Mesenchymal stem cell (in vitro differentiated cells and primary cell): ENCODE measurements around the gene ARPC4.

ENCODE experiments used
- DNase-seq: peaks from one replicate; pipeline ENCODE4 v3.0.0-alpha.2; 2013
- H2AFZ ChIP-seq: one replicate; pipeline ENCODE4 v1.6.1; 2013; ENCODE audit warnings: low read depth, mild to moderate bottlenecking, control low read depth, inconsistent platforms, low read length, moderate library complexity
- H2AK5ac ChIP-seq: 2 replicates; pipeline ENCODE4 v1.6.1; 2013; ENCODE audit warnings: low read length, moderate library complexity, mild to moderate bottlenecking, inconsistent platforms; ENCODE audit not compliant: severe bottlenecking
- H2BK120ac ChIP-seq: one replicate; pipeline ENCODE4 v1.6.1; 2013; ENCODE audit warnings: low read depth, mild to moderate bottlenecking, inconsistent platforms, low read length, moderate library complexity
- H2BK12ac ChIP-seq, 2 experiments: one replicate each; pipeline ENCODE4 v1.6.1; 2013; ENCODE audit warnings: inconsistent platforms in 2 of 2, low read length in 2 of 2, mild to moderate bottlenecking in 2 of 2, moderate library complexity in 2 of 2, control low read depth in 1 of 2
- H2BK15ac ChIP-seq: one replicate; pipeline ENCODE4 v1.6.1; 2013; ENCODE audit warnings: mild to moderate bottlenecking, low read depth, inconsistent platforms; ENCODE audit not compliant: poor library complexity, severe bottlenecking
- H2BK5ac ChIP-seq: 2 replicates; pipeline ENCODE4 v1.6.1; 2013; ENCODE audit warnings: low read depth, mild to moderate bottlenecking, low read length, control low read depth, inconsistent platforms; ENCODE audit not compliant: poor library complexity, severe bottlenecking
- H3K14ac ChIP-seq, 2 experiments: one replicate each; pipeline ENCODE4 v1.6.1; 2013; ENCODE audit warnings: inconsistent platforms in 2 of 2, low read length in 2 of 2, control low read depth in 1 of 2, mild to moderate bottlenecking in 1 of 2, moderate library complexity in 1 of 2
- H3K18ac ChIP-seq, 2 experiments: one replicate each; pipeline ENCODE4 v1.6.1; 2013; ENCODE audit warnings: inconsistent platforms in 2 of 2, low read length in 2 of 2, control low read depth in 1 of 2, low read depth in 1 of 2, mild to moderate bottlenecking in 1 of 2
- H3K23ac ChIP-seq, 2 experiments: one replicate each; pipeline ENCODE4 v1.6.1; 2013; ENCODE audit warnings: inconsistent platforms in 2 of 2, low read length in 2 of 2, mild to moderate bottlenecking in 2 of 2, moderate library complexity in 2 of 2, control low read depth in 1 of 2
- H3K27ac ChIP-seq: 2 replicates; pipeline ENCODE4 v1.5.1; 2013; ENCODE audit warnings: mild to moderate bottlenecking, moderate library complexity, low read length, control low read depth, inconsistent platforms; ENCODE audit not compliant: poor library complexity, severe bottlenecking
- H3K27me3 ChIP-seq, 2 experiments: 2 replicates each; pipeline versions ENCODE4 v1.6.1 to v1.7.0; 2013; ENCODE audit warnings: low read length in 2 of 2, mild to moderate bottlenecking in 2 of 2, moderate library complexity in 2 of 2, control low read depth in 1 of 2, inconsistent platforms in 1 of 2; ENCODE audit not compliant: control insufficient read depth in 1 of 2, insufficient read depth in 1 of 2
- H3K36me3 ChIP-seq, 2 experiments: 2 replicates each; pipeline versions ENCODE4 v1.6.1 to v1.7.0; 2013; ENCODE audit warnings: low read length in 2 of 2, control low read depth in 1 of 2, inconsistent platforms in 1 of 2, low read depth in 1 of 2, mild to moderate bottlenecking in 1 of 2; ENCODE audit not compliant: insufficient read depth in 2 of 2, control insufficient read depth in 1 of 2
- H3K4ac ChIP-seq, 2 experiments: one replicate each; pipeline ENCODE4 v1.6.1; 2013; ENCODE audit warnings: inconsistent platforms in 2 of 2, low read length in 2 of 2, mild to moderate bottlenecking in 2 of 2, moderate library complexity in 2 of 2, control low read depth in 1 of 2, low read depth in 1 of 2
- H3K4me1 ChIP-seq: 2 replicates; pipeline ENCODE4 v1.6.1; 2013; ENCODE audit warnings: low read depth, low read length, control low read depth; ENCODE audit not compliant: control insufficient read depth, insufficient read depth
- H3K4me2 ChIP-seq: 2 replicates; pipeline ENCODE4 v1.6.1; 2013; ENCODE audit warnings: low read length, mild to moderate bottlenecking, inconsistent platforms; ENCODE audit not compliant: poor library complexity, severe bottlenecking
- H3K4me3 ChIP-seq, 2 experiments: 2 replicates each; pipeline versions ENCODE4 v1.5.1 to v1.7.0; 2013; ENCODE audit warnings: low read length in 2 of 2, mild to moderate bottlenecking in 2 of 2, control low read depth in 1 of 2, low read depth in 1 of 2; ENCODE audit not compliant: insufficient read depth in 1 of 2
- H3K79me1 ChIP-seq: replicated peaks from 2 replicates; pipeline ENCODE4 v1.6.1; 2013; ENCODE audit warnings: mild to moderate bottlenecking, control low read depth, low read length, inconsistent platforms; ENCODE audit not compliant: poor library complexity, severe bottlenecking
- H3K9ac ChIP-seq: 2 replicates; pipeline ENCODE4 v1.7.0; 2013; ENCODE audit warnings: mild to moderate bottlenecking, low read length, moderate library complexity
- H3K9me3 ChIP-seq: 2 replicates; pipeline ENCODE4 v1.7.0; 2013; ENCODE audit warnings: mild to moderate bottlenecking, low read length; ENCODE audit not compliant: control insufficient read depth
- H4K8ac ChIP-seq: one replicate; pipeline ENCODE4 v1.6.1; 2013; ENCODE audit warnings: inconsistent platforms, mild to moderate bottlenecking, low read length, moderate library complexity
- H4K91ac ChIP-seq: one replicate; pipeline ENCODE4 v1.6.1; 2013; ENCODE audit warnings: mild to moderate bottlenecking, low read length, inconsistent platforms
- WGBS: methylation state at CpG from one replicate; pipeline ENCODE4 v1.1.7; 2013; ENCODE audit warnings: mixed read lengths; 5-methylcytosine and 5-hydroxymethylcytosine counted together

Gene ARPC4

DNA sequence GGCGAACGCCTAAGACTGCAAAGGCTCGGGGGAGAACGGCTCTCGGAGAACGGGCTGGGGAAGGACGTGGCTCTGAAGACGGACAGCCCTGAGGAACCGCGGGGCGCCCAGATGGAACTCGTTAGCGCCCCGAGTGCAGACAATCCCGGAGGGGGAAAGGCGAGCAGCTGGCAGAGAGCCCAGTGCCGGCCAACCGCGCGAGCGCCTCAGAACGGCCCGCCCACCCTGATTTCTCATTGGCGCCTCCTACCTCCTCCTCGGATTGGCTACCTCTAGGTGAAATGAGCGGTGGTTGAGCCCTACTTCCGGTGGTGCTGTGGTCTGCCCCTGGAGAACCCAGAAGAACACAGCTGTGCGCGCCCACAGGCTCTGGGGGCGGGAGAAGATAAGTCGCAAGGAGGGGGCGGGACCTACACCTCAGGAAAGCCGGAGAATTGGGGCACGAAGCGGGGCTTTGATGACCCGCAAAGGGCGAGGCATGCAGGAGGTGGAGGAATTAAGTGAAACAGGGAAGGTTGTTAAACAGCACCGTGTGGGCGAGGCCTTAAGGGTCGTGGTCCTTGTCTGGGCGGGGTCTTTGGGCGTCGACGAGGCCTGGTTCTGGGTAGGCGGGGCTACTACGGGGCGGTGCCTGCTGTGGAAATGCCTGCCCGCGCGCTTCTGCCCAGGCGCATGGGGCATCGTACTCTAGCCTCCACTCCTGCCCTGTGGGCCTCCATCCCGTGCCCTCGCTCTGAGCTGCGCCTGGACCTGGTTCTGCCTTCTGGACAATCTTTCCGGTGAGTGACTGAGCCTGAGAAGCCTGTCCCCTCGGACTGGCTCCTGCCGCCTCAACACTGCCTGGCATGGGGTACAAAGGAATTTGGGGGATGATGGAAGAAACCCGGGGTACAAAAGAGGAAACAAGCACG, 43.0 kb upstream of the ARPC4 start, which contains the start of gene OGG1:
Gene OGG1, plus strand, starts transcription at position 308 of the 911 bp plus-strand sequence. Its CDS starts 335 bp downstream, at position 643.
- H3K9ac ChIP-seq, result peak within 1 kb of the TSS; percentile 93
- peak within 1 kb of the TSS; percentile 88 for H2BK15ac ChIP-seq
- H4K8ac ChIP-seq, result peak within 1 kb of the TSS; percentile 95
- H3K4me2 ChIP-seq, result peak within 1 kb of the TSS; percentile 86
- H2BK5ac ChIP-seq, result peak within 1 kb of the TSS; percentile 68
- no peaks in the 10 kb centered on the region for H3K9me3 ChIP-seq
- H3K4ac ChIP-seq, result peak within 1 kb of the TSS; percentile 82 to 88
- peak within 1 kb of the TSS in 1 of 2 experiments; percentile 77 for H3K23ac ChIP-seq
- under 1% methylated on average over 58 of the region's 60 CpGs for WGBS
- peak within 1 kb of the TSS; percentile 76 for H2BK120ac ChIP-seq
- peaks cover 29% of the 10 kb centered on the region for H3K4me1 ChIP-seq
- H2AK5ac ChIP-seq, result peak within 1 kb of the TSS; percentile 49
- peak; percentile 99 for DNase-seq
- peak within 1 kb of the TSS; percentile 64 to 78 for H2BK12ac ChIP-seq
- H3K18ac ChIP-seq, result peak within 1 kb of the TSS; percentile 90 to 93
- peak within 1 kb of the TSS; percentile 62 for H2AFZ ChIP-seq
- peak within 1 kb of the TSS in 1 of 2 experiments; percentile 93 for H3K14ac ChIP-seq
- peaks cover 31% of the 10 kb centered on the region for H3K79me1 ChIP-seq
- peak within 1 kb of the TSS; percentile 81 to 100 for H3K4me3 ChIP-seq
- H3K27me3 ChIP-seq, result no peaks in the 10 kb centered on the region
- H3K36me3 ChIP-seq, result peaks cover 51 to 68% of the 10 kb centered on the region in 2 experiments
- peak within 1 kb of the TSS; percentile 97 for H4K91ac ChIP-seq
- H3K27ac ChIP-seq, result peak within 1 kb of the TSS; percentile 97

DNA sequence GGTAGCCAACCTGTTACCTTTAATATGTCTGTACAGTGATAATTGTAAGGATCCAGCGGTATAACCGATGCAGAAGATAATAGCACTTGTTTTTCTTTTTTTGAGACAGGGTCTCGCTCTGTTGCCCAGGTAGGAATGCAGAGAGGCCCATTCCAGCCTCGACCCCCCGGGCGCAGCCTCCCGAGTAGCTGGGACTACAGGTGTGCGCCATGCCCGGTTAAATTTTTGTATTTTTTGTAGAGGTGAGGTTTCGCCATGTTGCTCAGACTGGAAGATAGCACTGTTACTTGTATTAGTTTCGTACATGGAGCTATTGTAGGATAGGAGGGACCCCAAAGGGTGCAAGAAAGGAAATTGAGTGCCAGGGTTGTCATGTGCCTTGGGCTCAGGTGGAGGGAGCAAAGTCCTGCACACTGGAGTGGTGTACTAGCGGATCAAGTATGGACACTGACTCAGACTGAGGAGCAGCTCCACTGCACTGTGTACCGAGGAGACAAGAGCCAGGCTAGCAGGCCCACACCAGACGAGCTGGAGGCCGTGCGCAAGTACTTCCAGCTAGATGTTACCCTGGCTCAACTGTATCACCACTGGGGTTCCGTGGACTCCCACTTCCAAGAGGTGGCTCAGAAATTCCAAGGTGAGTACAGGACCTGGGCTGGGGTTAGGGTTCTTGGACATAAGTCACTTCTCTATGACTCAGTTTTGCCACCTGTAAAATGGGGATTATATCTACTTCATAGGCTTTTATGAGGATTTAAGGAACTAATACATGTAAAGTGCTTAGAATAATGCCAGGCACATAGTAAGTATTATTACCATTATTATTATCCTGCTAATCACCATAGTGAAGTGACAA, 42.1 kb upstream of the ARPC4 start:
- Histone ChIP-seq H3K4ac (peak overlapping the region in 1 of 2 experiments; percentile 53), H2BK120ac (peak overlapping the region; percentile 76), H3K79me1 (peaks cover 30% of the 10 kb centered on the region), H2BK12ac (no peak overlapping the region), H2BK5ac (no peak overlapping the region), H3K23ac (no peak overlapping the region), H3K4me2 (peak overlapping the region; percentile 86), H2BK15ac (peak overlapping the region; percentile 88), H2AFZ (peak overlapping the region; percentile 62), H3K9me3 (no peaks in the 10 kb centered on the region), H3K14ac (no peak overlapping the region), H3K4me1 (peaks cover 26% of the 10 kb centered on the region), H4K91ac (peak overlapping the region; percentile 43), H3K36me3 (peaks cover 43 to 63% of the 10 kb centered on the region in 2 experiments), H3K18ac (peak overlapping the region in 1 of 2 experiments; percentile 90), H3K9ac (peak overlapping the region; percentile 93), H2AK5ac (peak overlapping the region; percentile 4), H3K4me3 (peak overlapping the region; percentile 81 to 100), H3K27me3 (no peaks in the 10 kb centered on the region), H4K8ac (peak overlapping the region; percentile 61), H3K27ac (peak overlapping the region; percentile 89)
- DNase-seq, result peak; percentile 49
- 56% methylated on average over 17 of the region's 17 CpGs for WGBS

DNA sequence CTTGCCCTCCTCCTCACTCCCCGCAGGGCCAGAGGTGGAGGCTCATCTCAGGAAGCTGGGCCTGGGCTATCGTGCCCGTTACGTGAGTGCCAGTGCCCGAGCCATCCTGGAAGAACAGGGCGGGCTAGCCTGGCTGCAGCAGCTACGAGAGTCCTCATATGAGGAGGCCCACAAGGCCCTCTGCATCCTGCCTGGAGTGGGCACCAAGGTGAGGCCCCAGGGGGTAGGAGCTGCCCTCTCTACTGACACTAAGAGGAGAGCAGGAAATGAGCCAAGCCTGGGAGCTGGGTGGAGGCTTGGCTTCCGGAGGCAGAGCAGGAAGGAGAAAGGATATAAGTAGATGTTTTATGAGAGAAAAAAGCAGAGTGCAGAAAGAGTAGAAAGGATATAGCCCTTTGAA, 38.2 kb upstream of the ARPC4 start:
- Histone ChIP-seq H3K27me3 (no peaks in the 10 kb centered on the region), H3K9me3 (no peaks in the 10 kb centered on the region)
- WGBS, result 87% methylated on average over 8 of the region's 8 CpGs

More for the DNA sequence above, 38.2 kb upstream of the ARPC4 start:
- H4K8ac ChIP-seq, result peak overlapping the region; percentile 4
- peaks cover 22% of the 10 kb centered on the region for H3K79me1 ChIP-seq
- H3K4me2 ChIP-seq, result no peak overlapping the region
- no peak overlapping the region for H3K23ac ChIP-seq
- no peak overlapping the region for H2AK5ac ChIP-seq
- H3K14ac ChIP-seq, result no peak overlapping the region
- no peak overlapping the region for H2BK15ac ChIP-seq
- peaks cover 13% of the 10 kb centered on the region for H3K4me1 ChIP-seq
- H2BK5ac ChIP-seq, result no peak overlapping the region
- no peak overlapping the region for H3K4ac ChIP-seq
- no peak overlapping the region for H3K18ac ChIP-seq
- H3K9ac ChIP-seq, result peak overlapping the region; percentile 22
- peaks cover 50 to 71% of the 10 kb centered on the region in 2 experiments for H3K36me3 ChIP-seq
- no peak overlapping the region for H3K4me3 ChIP-seq
- H4K91ac ChIP-seq, result no peak overlapping the region
- H2BK12ac ChIP-seq, result no peak overlapping the region
- no peak overlapping the region for H3K27ac ChIP-seq
- H2BK120ac ChIP-seq, result no peak overlapping the region
- H2AFZ ChIP-seq, result no peak overlapping the region
- no peak for DNase-seq
